ENCODE results near the gene AKR1D1. TPM values are rescaled to one million over a fixed set of nuclear protein-coding genes. Genes with fewer than 3 reads are reported as not detected.
"Not testable (repeated sequence)": the region's sequence is repeated elsewhere in the genome, so short reads cannot be mapped to it uniquely, and the experiment has no call there.

Gene AKR1D1
- total RNA-seq, 1 donor from 2014 or later: not detected

DNA sequence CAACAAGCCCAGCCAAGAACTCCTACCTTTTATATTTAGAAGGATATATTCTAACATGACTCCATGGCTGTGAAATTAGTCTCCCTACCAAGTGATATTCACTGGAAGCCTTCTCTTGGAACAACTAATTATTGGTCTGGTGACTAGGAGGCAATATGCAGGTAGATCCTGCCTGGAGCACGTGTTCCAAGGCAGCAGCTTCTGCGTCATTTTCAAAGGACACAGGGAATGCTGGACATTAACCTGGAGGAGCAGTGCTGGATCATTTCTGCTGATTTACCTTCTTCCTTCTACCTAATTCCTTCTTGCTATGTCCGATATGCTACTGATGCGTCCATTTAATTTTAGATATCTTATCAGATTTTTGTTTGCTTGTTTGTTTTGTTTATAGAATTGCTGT lies 5.6 kb downstream of the AKR1D1 start:
- H3K36me3 Mint-ChIP-seq: no peaks in the 10 kb centered on the region
- H3K27ac Mint-ChIP-seq: no peak overlapping the region
- H3K4me3 Mint-ChIP-seq: no peak overlapping the region
- H3K9me3 Mint-ChIP-seq: peaks cover 3% of the 10 kb centered on the region
- DNase-seq (ENCODE audit: low spot score in 2 of 2, unreplicated experiment in 2 of 2): no peak
- H3K27me3 Mint-ChIP-seq (ENCODE audit: low read depth): no peaks in the 10 kb centered on the region
- TF ChIP-seq, protein P1, sequence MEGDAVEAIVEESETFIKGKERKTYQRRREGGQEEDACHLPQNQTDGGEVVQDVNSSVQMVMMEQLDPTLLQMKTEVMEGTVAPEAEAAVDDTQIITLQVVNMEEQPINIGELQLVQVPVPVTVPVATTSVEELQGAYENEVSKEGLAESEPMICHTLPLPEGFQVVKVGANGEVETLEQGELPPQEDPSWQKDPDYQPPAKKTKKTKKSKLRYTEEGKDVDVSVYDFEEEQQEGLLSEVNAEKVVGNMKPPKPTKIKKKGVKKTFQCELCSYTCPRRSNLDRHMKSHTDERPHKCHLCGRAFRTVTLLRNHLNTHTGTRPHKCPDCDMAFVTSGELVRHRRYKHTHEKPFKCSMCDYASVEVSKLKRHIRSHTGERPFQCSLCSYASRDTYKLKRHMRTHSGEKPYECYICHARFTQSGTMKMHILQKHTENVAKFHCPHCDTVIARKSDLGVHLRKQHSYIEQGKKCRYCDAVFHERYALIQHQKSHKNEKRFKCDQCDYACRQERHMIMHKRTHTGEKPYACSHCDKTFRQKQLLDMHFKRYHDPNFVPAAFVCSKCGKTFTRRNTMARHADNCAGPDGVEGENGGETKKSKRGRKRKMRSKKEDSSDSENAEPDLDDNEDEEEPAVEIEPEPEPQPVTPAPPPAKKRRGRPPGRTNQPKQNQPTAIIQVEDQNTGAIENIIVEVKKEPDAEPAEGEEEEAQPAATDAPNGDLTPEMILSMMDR (IDR thresholded peaks at IDR 0.05; ENCODE audit: unreplicated experiment): no peak
- peaks cover 3% of the 10 kb centered on the region for H3K4me1 Mint-ChIP-seq

DNA sequence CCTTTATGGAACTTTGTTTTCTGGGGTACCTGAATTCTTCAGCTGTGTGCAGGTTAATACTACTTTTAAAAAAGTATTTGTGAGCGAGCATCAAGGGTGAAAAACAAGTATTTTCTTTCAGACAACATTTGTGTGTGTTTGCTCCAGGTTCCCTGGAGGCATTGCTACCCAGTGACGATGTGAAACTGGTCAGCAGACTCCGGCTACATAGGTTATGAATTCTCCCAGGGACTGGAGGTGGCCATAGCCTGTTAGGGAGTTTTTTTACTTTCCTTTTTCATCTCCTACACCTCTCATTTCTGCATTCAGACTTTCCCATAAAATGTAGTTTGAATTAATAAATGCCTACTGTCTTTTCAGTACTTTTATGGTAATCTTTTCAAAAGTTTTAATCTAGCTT lies 7.6 kb downstream of the AKR1D1 start:
- Mint-ChIP-seq H3K4me1 (peaks cover 3% of the 10 kb centered on the region), H3K36me3 (no peaks in the 10 kb centered on the region), H3K27ac (no peak overlapping the region), H3K27me3 (ENCODE audit: low read depth) (no peaks in the 10 kb centered on the region), H3K9me3 (peaks cover 6% of the 10 kb centered on the region), H3K4me3 (no peak overlapping the region)
- TF ChIP-seq, protein P1 (IDR thresholded peaks at IDR 0.05; ENCODE audit: unreplicated experiment): no peak
- no peak for DNase-seq (ENCODE audit: low spot score in 2 of 2, unreplicated experiment in 2 of 2)

DNA sequence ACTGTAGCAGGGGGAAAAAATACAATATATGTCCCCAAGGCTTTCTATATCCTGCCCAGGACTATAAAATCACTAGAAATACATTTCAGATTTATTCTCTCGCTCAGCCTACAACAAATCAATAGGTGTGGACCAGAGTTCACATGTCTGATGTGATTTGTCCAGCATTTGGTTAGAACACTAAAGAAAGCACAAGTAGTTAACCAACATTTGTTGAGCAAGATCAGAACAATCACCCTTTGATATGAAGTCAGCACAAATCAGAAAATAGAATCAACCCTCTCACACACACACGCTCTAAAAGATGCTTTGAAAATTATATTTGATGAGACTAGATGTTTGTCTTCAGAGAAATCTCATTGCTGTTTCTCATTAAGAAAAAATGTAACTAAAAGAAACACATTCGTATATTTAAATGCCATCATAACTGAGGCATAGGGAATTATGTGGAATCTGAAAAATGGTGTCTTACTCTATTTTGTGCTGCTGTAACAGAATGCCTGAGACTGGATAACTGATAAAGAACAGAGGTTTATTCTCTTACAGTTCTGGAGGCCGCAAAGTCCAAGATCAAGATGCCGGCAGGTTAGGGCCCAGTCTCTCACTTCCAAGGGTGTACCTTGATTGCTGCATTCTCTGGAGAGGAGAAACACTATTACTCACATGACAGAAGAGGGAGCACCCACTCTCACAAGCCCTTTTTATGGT lies 10.5 kb downstream of the AKR1D1 start:
- Mint-ChIP-seq H3K27ac (no peak overlapping the region), H3K4me3 (no peak overlapping the region), H3K27me3 (ENCODE audit: low read depth) (no peaks in the 10 kb centered on the region), H3K4me1 (no peaks in the 10 kb centered on the region), H3K9me3 (peaks cover 6% of the 10 kb centered on the region), H3K36me3 (no peaks in the 10 kb centered on the region)
- TF ChIP-seq, protein P1 (IDR thresholded peaks at IDR 0.05; ENCODE audit: unreplicated experiment): no peak
- DNase-seq (ENCODE audit: low spot score in 2 of 2, unreplicated experiment in 2 of 2): no peak

DNA sequence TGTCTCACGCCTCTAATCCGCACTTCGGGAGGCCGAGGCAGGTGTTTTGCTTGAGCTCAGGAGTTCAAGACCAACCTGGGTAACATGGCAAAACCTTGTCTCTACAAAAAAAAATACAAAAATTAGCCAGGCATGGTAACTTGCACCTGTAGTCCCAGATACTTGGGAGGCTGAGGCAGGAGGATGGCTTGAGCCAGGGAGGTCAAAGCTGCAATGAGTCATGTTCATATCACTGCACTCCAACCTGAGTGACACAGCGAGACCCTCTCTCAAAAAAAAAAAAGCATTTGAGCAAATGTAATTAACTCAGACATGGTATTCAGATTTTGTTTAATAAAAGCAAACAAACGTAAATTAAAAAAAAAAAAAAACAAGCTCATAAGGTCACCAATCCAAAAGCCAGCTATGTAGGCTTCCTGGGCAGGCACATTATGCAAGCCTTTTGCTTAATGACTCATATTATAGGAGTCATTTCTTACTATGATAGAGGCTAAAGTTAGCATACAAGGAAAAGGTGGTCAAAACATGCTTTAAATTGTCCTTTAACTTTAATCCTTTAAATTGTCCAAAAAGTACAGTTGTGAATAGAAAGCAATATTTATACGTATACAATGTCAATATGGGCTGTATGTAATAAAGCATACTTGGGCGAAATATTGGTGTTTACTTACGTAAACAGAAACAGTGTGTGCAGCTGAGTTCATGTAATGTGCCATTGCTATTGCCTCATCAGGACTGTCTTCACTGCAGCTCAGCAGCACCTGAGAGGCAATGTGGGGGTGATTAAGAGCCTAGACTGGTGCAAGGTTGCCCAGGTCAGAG lies 13.0 kb downstream of the AKR1D1 start:
- Mint-ChIP-seq H3K27ac (no peak overlapping the region), H3K36me3 (no peaks in the 10 kb centered on the region), H3K4me3 (no peak overlapping the region), H3K9me3 (peaks cover 6% of the 10 kb centered on the region), H3K4me1 (no peaks in the 10 kb centered on the region), H3K27me3 (ENCODE audit: low read depth) (no peaks in the 10 kb centered on the region)
- TF ChIP-seq, protein P1 (IDR thresholded peaks at IDR 0.05; ENCODE audit: unreplicated experiment): no peak
- no peak for DNase-seq (ENCODE audit: low spot score in 2 of 2, unreplicated experiment in 2 of 2)

DNA sequence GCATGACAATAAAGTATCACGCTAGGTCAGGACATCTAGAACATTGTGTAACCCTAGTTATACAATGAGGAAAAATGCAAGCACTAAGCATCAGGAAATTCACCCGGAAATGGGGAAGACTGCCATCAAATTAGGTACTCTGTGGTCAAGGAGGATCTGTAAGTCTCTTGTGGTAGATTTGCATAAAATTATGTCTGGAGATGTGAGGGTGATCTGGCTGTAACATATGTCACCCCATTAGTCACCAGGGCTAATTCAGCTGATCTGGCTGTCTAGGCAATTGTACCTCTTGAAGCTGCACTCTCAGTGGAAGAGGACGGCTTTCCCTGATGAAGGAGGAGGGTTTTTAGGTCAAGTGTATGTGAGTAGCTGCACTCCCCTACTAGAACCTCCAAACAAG lies 14.8 kb downstream of the AKR1D1 start:
- H3K4me3 Mint-ChIP-seq: no peak overlapping the region
- TF ChIP-seq, protein P1 (IDR thresholded peaks at IDR 0.05; ENCODE audit: unreplicated experiment): no peak
- no peaks in the 10 kb centered on the region for H3K36me3 Mint-ChIP-seq
- H3K4me1 Mint-ChIP-seq: no peaks in the 10 kb centered on the region
- H3K27me3 Mint-ChIP-seq (ENCODE audit: low read depth): no peaks in the 10 kb centered on the region
- DNase-seq (ENCODE audit: low spot score in 2 of 2, unreplicated experiment in 2 of 2): no peak
- H3K27ac Mint-ChIP-seq: no peak overlapping the region
- H3K9me3 Mint-ChIP-seq: peaks cover 6% of the 10 kb centered on the region

DNA sequence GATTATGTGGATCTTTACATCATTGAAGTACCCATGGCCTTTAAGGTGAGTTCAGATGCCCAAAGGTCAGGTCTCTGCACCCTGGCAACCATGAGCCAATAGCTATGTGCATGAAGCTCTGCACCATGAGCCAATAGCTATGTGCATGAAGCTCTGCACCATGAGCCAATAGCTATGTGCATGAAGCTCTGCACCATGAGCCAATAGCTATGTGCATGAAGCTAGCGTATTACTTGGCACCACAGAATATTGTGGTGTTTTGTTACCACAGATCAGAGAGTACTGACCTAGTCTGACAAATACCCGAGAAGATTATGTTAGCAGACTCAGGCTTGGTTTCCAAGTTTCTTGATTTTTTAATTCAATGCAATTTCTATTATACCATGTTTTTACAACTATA lies 15.6 kb downstream of the AKR1D1 start:
- H3K27me3 Mint-ChIP-seq (ENCODE audit: low read depth); H3K36me3 Mint-ChIP-seq; DNase-seq (ENCODE audit: low spot score in 2 of 2, unreplicated experiment in 2 of 2); H3K27ac Mint-ChIP-seq; H3K4me1 Mint-ChIP-seq; H3K9me3 Mint-ChIP-seq; H3K4me3 Mint-ChIP-seq: not testable (repeated sequence)
